SK-N-SH (cell line): ENCODE measurements around the gene SLC16A12. TPM values are rescaled to one million over a fixed set of nuclear protein-coding genes. Genes with fewer than 3 reads are reported as not detected.

Experiments used
- CTCF ChIA-PET: fragments of 300-600, 350-600 bp; formaldehyde crosslinking; extraction: SDS; loops from one replicate; lab custom pipeline; 2021; lab: Yijun Ruan, JAX
- POLR2A ChIA-PET: fragments of 350-600 bp; sonication (Branson Sonifier 250); formaldehyde crosslinking; extraction: SDS; loops from one replicate; lab custom pipeline; 2020; ENCODE audit warnings: antibody characterized with exemption, inconsistent platforms; lab: Yijun Ruan, JAX
- DNase-seq: peaks from one replicate; pipeline ENCODE4 v3.0.0; 2012
- H2AFZ ChIP-seq: fragments of 200-600 bp; sonication (generic); 2 replicates; pipeline ENCODE4 v1.8.1; 2016; ENCODE audit warnings: antibody characterized with exemption, mild to moderate bottlenecking, low read depth
- H3F3A ChIP-seq: fragments of 200-600 bp; sonication (generic); replicated peaks from 2 replicates; pipeline ENCODE3; 2016; ENCODE audit warnings: antibody characterized with exemption, mild to moderate bottlenecking; ENCODE audit not compliant: insufficient read depth
- H3K27ac ChIP-seq, 2 experiments: fragments of 200-500 bp in 1 of 2; fragments of 200-600 bp in 1 of 2; sonication (Bioruptor generic) in 1 of 2; sonication (generic), shearing (Covaris generic) in 1 of 2; 2 replicates each; pipeline versions ENCODE4 v1.5.1 to v1.6.1; 2014 to 2016; ENCODE audit warnings: low read depth in 2 of 2, inconsistent platforms in 1 of 2, low read length in 1 of 2, mild to moderate bottlenecking in 1 of 2, mixed read lengths in 1 of 2
- H3K27me3 ChIP-seq: fragments of 200-600 bp; sonication (generic), shearing (Covaris generic); 2 replicates; pipeline ENCODE4 v1.6.1; 2016; ENCODE audit warnings: mixed run types; ENCODE audit not compliant: insufficient read depth
- H3K36me3 ChIP-seq, 2 experiments: fragments of 200-500 bp in 1 of 2; fragments of 200-600 bp in 1 of 2; sonication (Bioruptor generic) in 1 of 2; sonication (generic) in 1 of 2; replicated peaks in 1 of 2; 2 replicates each; pipeline versions ENCODE3 to v1.5.1; 2014 to 2016; ENCODE audit warnings: low read length in 1 of 2, mild to moderate bottlenecking in 1 of 2; ENCODE audit not compliant: insufficient read depth in 2 of 2, control insufficient read depth in 1 of 2
- H3K4me1 ChIP-seq, 2 experiments: fragments of 200-500 bp in 1 of 2; fragments of 200-600 bp in 1 of 2; sonication (Bioruptor generic) in 1 of 2; sonication (generic), shearing (Covaris generic) in 1 of 2; 2 replicates each; pipeline versions ENCODE4 v1.5.1 to v1.6.1; 2014 to 2016; ENCODE audit warnings: low read depth in 1 of 2, low read length in 1 of 2, mixed run types in 1 of 2; ENCODE audit not compliant: insufficient read depth in 2 of 2, control insufficient read depth in 1 of 2
- H3K4me2 ChIP-seq: fragments of 200-600 bp; sonication (generic), shearing (Covaris generic); 2 replicates; pipeline ENCODE4 v1.6.1; 2017; ENCODE audit warnings: mixed run types
- H3K4me3 ChIP-seq, 2 experiments: fragments of 200-500 bp in 1 of 2; fragments of 200-600 bp in 1 of 2; sonication (Bioruptor generic) in 1 of 2; sonication (generic), shearing (Covaris generic) in 1 of 2; 2 replicates each; pipeline versions ENCODE4 v1.5.1 to v1.8.1; 2014 to 2016; ENCODE audit warnings: low read depth in 2 of 2, inconsistent platforms in 1 of 2, low read length in 1 of 2, mild to moderate bottlenecking in 1 of 2, mixed read lengths in 1 of 2, moderate library complexity in 1 of 2
- H3K79me2 ChIP-seq: fragments of 200-600 bp; sonication (generic); 2 replicates; pipeline ENCODE4 v1.8.1; 2017; ENCODE audit warnings: mild to moderate bottlenecking; ENCODE audit not compliant: insufficient read depth
- H3K9ac ChIP-seq: fragments of 200-600 bp; sonication (generic); 2 replicates; pipeline ENCODE4 v1.6.1; 2017; ENCODE audit warnings: mixed run types
- H3K9me2 ChIP-seq: fragments of 200-600 bp; sonication (generic); 2 replicates; pipeline ENCODE4 v1.6.1; 2017; ENCODE audit warnings: mixed run types
- H3K9me3 ChIP-seq: fragments of 200-600 bp; sonication (generic); 2 replicates; pipeline ENCODE4 v1.6.1; 2017; ENCODE audit warnings: mixed run types, mild to moderate bottlenecking, moderate library complexity
- H4K20me1 ChIP-seq: fragments of 200-600 bp; sonication (generic); 2 replicates; pipeline ENCODE4 v1.6.1; 2017; ENCODE audit warnings: mild to moderate bottlenecking, mixed run types; ENCODE audit not compliant: insufficient read depth
- EZH2phosphoT487 ChIP-seq: fragments of 200-600 bp; sonication (generic); IDR thresholded peaks from 2 replicates; pipeline ENCODE4 v1.6.1; 2017; ENCODE audit warnings: low read depth, mixed run types, mild to moderate bottlenecking, antibody characterized with exemption, moderate library complexity, borderline replicate concordance
- FOSL2 ChIP-seq: IDR thresholded peaks from 2 replicates; pipeline ENCODE4 v1.4.0; 2012; ENCODE audit warnings: low read depth, mild to moderate bottlenecking, moderate library complexity, borderline replicate concordance
- FOXM1 ChIP-seq: IDR thresholded peaks from 2 replicates; pipeline ENCODE4 v1.4.0; 2012; ENCODE audit warnings: low read depth, mild to moderate bottlenecking
- MAX ChIP-seq: IDR thresholded peaks from 2 replicates; pipeline ENCODE4 v1.4.0; 2012; ENCODE audit warnings: low read depth
- MEF2A ChIP-seq: IDR thresholded peaks from 2 replicates; pipeline ENCODE4 v1.4.0; 2012; ENCODE audit warnings: low read depth, borderline replicate concordance
- MXI1 ChIP-seq: IDR thresholded peaks from 2 replicates; pipeline ENCODE4 v1.6.1; 2012; ENCODE audit warnings: mild to moderate bottlenecking, low read depth, low read length, improper control_type of control experiment
- NRF1 ChIP-seq: IDR thresholded peaks from 2 replicates; pipeline ENCODE4 v1.6.1; 2012; ENCODE audit warnings: low read depth, mild to moderate bottlenecking, low read length
- POLR2AphosphoS5 ChIP-seq: IDR thresholded peaks from 2 replicates; pipeline ENCODE4 v1.6.1; 2012; ENCODE audit warnings: low read depth, low read length
- RCOR1 ChIP-seq: fragments of 150-350 bp; IDR thresholded peaks from 2 replicates; pipeline ENCODE4 v1.6.1; 2017; ENCODE audit warnings: antibody characterized with exemption, low read length
- RXRA ChIP-seq: IDR thresholded peaks from 2 replicates; pipeline ENCODE4 v1.4.0; 2012; ENCODE audit warnings: low read depth, mild to moderate bottlenecking, borderline replicate concordance
- TAF1 ChIP-seq: IDR thresholded peaks from 2 replicates; pipeline ENCODE4 v1.6.1; 2012; ENCODE audit warnings: low read depth, mild to moderate bottlenecking, low read length, moderate library complexity, borderline replicate concordance
- YY1 ChIP-seq: IDR thresholded peaks from 2 replicates; pipeline ENCODE4 v1.4.0; 2012; ENCODE audit warnings: low read depth, mild to moderate bottlenecking
- WGBS: methylation state at CpG from one replicate; pipeline ENCODE4 v1.1.6; 2017; ENCODE audit warnings: low lambda C conversion rate; 5-methylcytosine and 5-hydroxymethylcytosine counted together
- polyA plus RNA-seq, 3 experiments: library from polyadenylated mRNA; depleted of rRNA; stranded (reverse); fragments of >200 nt; gene quantifications; 2 replicates each; pipeline ENCODE4 v1.2.3, GENCODE V29; 2012

Gene SLC16A12
- polyA plus RNA-seq (2012; rRNA removed): 0.13 TPM in 2 replicates
- 0.10 and 0.14 TPM in 2 replicates for polyA plus RNA-seq (2012; cell fraction: cytosol; rRNA removed)
- polyA plus RNA-seq (2012; cell fraction: nucleus; rRNA removed): 0.05 and 0.10 TPM in 2 replicates

DNA sequence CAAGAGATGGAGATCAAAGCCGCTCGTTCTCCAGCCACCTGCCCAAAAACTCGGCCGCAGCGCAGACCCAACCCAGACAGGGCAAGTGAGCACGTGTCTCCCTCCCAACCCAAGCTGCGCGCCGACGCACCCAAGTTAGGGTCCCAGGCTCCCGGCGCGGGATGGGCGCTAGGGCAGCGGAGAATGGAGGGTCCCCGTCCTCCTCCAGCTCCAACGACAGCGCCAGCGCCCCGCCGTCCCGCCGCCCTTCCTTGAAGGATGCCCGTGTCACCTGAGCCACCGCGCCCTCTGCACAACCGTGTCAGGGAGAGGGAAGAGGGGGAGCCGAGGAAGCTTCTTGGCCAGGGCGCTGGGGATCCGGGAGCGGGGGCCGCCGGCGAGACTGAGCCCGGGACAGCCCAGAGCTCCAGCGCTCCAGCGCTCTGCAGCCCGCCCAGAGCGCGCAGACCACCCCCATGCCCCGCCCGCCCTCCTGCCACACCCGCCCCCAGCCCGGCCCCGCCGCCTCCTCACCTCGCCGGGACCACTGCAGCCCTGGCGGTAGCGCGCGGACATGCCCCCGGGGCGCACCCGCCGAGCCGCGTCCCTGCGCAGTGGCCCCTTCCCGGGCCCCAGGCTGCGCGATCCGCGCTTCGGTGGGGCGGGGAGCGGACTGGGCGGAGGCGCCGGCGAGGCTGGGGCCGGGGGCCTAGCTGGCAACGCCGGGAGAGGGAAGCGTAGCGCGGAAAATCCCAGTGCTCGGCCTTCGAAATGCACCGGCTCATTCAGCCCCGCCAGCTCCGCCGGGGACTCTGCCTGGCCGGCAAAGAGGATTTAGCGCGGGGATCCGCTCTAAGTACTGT is at the start of gene SLC16A12:
TSS of gene SLC16A12 (minus strand) at position 424 of the 842 bp plus-strand sequence. CDS start 73,016 bp downstream, outside the sequence.
- POLR2A ChIA-PET: no interaction called here
- peaks cover 0 to 4% of the 10 kb centered on the region in 2 experiments; a peak in 1 of 4 replicates for H3K4me1 ChIP-seq
- peak within 1 kb of the TSS; percentile 47 to 59 for H3K4me3 ChIP-seq
- H2AFZ ChIP-seq: peak within 1 kb of the TSS; percentile 80
- peaks cover 16% of the 10 kb centered on the region; the same call in 1 of the 2 replicates for H3K27me3 ChIP-seq
- H3F3A ChIP-seq: peaks cover 12% of the 10 kb centered on the region
- H4K20me1 ChIP-seq: no peaks in the 10 kb centered on the region
- no peaks in the 10 kb centered on the region for H3K9me3 ChIP-seq
- H3K9me2 ChIP-seq: no peaks in the 10 kb centered on the region
- no peaks in the 10 kb centered on the region for H3K36me3 ChIP-seq
- DNase-seq: peak; percentile 74
- 5% methylated on average over 13 of the region's 87 CpGs for WGBS
- H3K79me2 ChIP-seq: no peaks in the 10 kb centered on the region
- H3K9ac ChIP-seq: no peak within 1 kb of the TSS
- no peak within 1 kb of the TSS for H3K27ac ChIP-seq
- H3K4me2 ChIP-seq: peak within 1 kb of the TSS; percentile 96
- TF ChIP-seq RXRA: no peak
- TF ChIP-seq EZH2phosphoT487: no peak
- peak; percentile 78 for TF ChIP-seq MAX
- CTCF ChIA-PET: interaction anchor here (1.0 to 3.1 kb wide), 4 partner anchors 15 to 69 kb away, joined by 3 to 10 read pairs (median 4); no protein-coding TSS in a partner anchor

- Histone ChIP-seq H3K9me2 (no peaks in the 10 kb centered on the region), H3K9ac (no peak overlapping the region), H3K27me3 (no peaks in the 10 kb centered on the region), H4K20me1 (no peaks in the 10 kb centered on the region), H3K9me3 (no peaks in the 10 kb centered on the region), H3F3A (no peaks in the 10 kb centered on the region), H3K4me2 (no peak overlapping the region), H3K36me3 (peaks cover 3 to 15% of the 10 kb centered on the region in 2 experiments), H3K27ac (no peak overlapping the region), H3K4me1 (no peaks in the 10 kb centered on the region)
- 95% methylated on average over 1 of the region's 1 CpG for WGBS
- POLR2A ChIA-PET: no interaction called here
- TF ChIP-seq YY1 (no peak), MEF2A (no peak), FOXM1 (no peak), MXI1 (no peak), MAX (no peak), POLR2AphosphoS5 (no peak), NRF1 (no peak), TAF1 (no peak), RCOR1 (no peak), FOSL2 (no peak)
- TF ChIP-seq, all 33 proteins: peak for 0
- no peak for DNase-seq
- CTCF ChIA-PET: interaction anchor here (1.3 kb wide), 2 partner anchors 62 to 156 kb away, joined by 3 read pairs; no protein-coding TSS in a partner anchor
- Histone ChIP-seq H2AFZ (no peak overlapping the region), H3K79me2 (no peaks in the 10 kb centered on the region), H3K4me3 (no peak overlapping the region)
Observed at GRCh38 chr10:89582022-89582421, 46.6 kb upstream of the SLC16A12 start.
